UCSD-AML1 (cell line): ENCODE results near the gene PIK3IP1.
"Not testable (repeated sequence)": the region's sequence is repeated elsewhere in the genome, so short reads cannot be mapped to it uniquely, and the experiment has no call there.

ENCODE experiments used
- DNase-seq: peaks from one replicate; lab custom pipeline; 2025; ENCODE audit not compliant: unreplicated experiment; lab: John Stamatoyannopoulos, UW

PIK3IP1 gene

GRCh38 chr22:31292236-31292989 is at the start of gene PIK3IP1:
Gene PIK3IP1 (minus strand): TSS chr22:31292488. CDS start chr22:31292344, 144 bp downstream.
- DNase-seq = peak; percentile 74

- DNase-seq = no peak
Measured at GRCh38 chr22:31341386-31342088, 49.2 kb upstream of the PIK3IP1 start.

GRCh38 chr22:31340765-31341247 is 48.5 kb upstream of the PIK3IP1 start:
- no peak for DNase-seq

GRCh38 chr22:31340360-31340759 is 48.1 kb upstream of the PIK3IP1 start:
- no peak for DNase-seq

GRCh38 chr22:31339148-31339832 is 47.0 kb upstream of the PIK3IP1 start:
- no peak for DNase-seq

- DNase-seq = no peak
Measured at GRCh38 chr22:31337178-31337577, 44.9 kb upstream of the PIK3IP1 start.

- no peak for DNase-seq
Measured at GRCh38 chr22:31334329-31334728, 42.0 kb upstream of the PIK3IP1 start.

GRCh38 chr22:31333641-31334040 is 41.4 kb upstream of the PIK3IP1 start:
- no peak for DNase-seq

- no peak for DNase-seq
Measured at GRCh38 chr22:31332886-31333285, 40.6 kb upstream of the PIK3IP1 start.

- DNase-seq = no peak
Measured at GRCh38 chr22:31332010-31332409, 39.7 kb upstream of the PIK3IP1 start.

GRCh38 chr22:31329453-31330215 is 37.3 kb upstream of the PIK3IP1 start:
- DNase-seq = no peak

- no peak for DNase-seq
Measured at GRCh38 chr22:31329029-31329428, 36.7 kb upstream of the PIK3IP1 start.

GRCh38 chr22:31328544-31328960 is 36.3 kb upstream of the PIK3IP1 start:
- DNase-seq = no peak

- no peak for DNase-seq
Measured at GRCh38 chr22:31327806-31328543, 35.7 kb upstream of the PIK3IP1 start.

- DNase-seq = no peak
Measured at GRCh38 chr22:31326877-31327276, 34.6 kb upstream of the PIK3IP1 start.

GRCh38 chr22:31323578-31324550 is 31.6 kb upstream of the PIK3IP1 start:
- DNase-seq = no peak

GRCh38 chr22:31321421-31321820 is 29.1 kb upstream of the PIK3IP1 start:
- no peak for DNase-seq

- not testable (repeated sequence) for DNase-seq
Measured at GRCh38 chr22:31314220-31314619, 21.9 kb upstream of the PIK3IP1 start.
